PFSK-1 (cell line): ENCODE measurements around the gene HOXC4.

Experiments
- FOXP2 ChIP-seq: optimal IDR thresholded peaks from 2 replicates; pipeline ENCODE3; 2011; ENCODE audit warnings: borderline replicate concordance, control low read depth, inconsistent platforms; ENCODE audit not compliant: insufficient read depth; ENCODE audit errors: extremely low read length, extremely low read depth
- POLR2AphosphoS5 ChIP-seq: IDR thresholded peaks from 2 replicates; pipeline ENCODE4 v1.6.1; 2012; ENCODE audit warnings: low read depth, mild to moderate bottlenecking, control low read depth, low read length, moderate library complexity
- SIN3A ChIP-seq: IDR thresholded peaks from 2 replicates; pipeline ENCODE4 v1.6.1; 2012; ENCODE audit warnings: mild to moderate bottlenecking, low read length, moderate library complexity, borderline replicate concordance; ENCODE audit not compliant: insufficient read depth
- TAF1 ChIP-seq: IDR thresholded peaks from 2 replicates; pipeline ENCODE4 v1.6.1; 2012; ENCODE audit warnings: low read length, control low read depth, borderline replicate concordance; ENCODE audit not compliant: insufficient read depth
- TF ChIP-seq, protein P1 (sequence below), 2 experiments: IDR thresholded peaks; 2 replicates each; pipeline versions ENCODE4 v1.6.1 to v1.8.0; 2011 to 2012; ENCODE audit warnings: low read depth in 2 of 2, low read length in 2 of 2, control low read depth in 1 of 2, inconsistent platforms in 1 of 2, mild to moderate bottlenecking in 1 of 2, moderate library complexity in 1 of 2; ENCODE audit not compliant: insufficient read depth in 1 of 2

HOXC4 gene

DNA sequence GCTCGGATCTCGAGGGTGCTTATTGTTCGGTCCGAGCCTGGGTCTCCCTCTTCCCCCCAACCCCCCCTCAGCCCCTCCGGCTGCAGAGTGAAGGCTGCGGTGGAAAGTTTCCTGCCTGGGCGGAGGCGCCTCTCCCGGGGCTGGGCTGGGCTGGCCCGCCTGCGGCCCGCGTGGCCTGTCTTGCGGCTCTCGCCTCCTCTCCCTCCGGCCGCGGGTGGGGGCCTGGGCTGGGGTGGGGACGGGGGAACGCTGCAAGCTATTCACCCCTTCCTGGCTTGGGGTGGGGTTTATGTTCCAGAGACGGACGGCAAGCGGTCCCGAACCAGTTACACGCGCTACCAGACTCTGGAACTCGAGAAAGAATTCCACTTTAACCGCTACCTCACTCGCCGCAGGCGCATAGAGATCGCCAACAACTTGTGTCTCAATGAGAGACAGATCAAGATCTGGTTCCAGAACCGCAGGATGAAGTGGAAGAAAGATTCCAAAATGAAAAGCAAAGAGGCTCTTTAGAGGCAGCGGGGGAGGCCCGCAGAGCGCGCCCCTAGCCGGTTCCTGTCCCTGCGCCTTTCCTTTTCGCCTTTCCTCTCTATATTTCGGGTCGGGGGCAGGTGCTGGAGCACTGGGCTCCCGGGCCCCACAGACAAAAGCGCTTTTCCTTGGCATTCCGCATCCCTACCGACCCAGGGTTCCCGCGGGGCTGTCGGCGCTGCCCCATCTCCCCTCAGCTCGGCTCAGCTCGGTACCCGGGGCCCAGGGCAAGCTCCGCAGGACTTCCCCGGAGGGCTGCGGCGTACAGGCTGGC lies 19.5 kb upstream of the HOXC4 start:
- TF ChIP-seq, protein P1, sequence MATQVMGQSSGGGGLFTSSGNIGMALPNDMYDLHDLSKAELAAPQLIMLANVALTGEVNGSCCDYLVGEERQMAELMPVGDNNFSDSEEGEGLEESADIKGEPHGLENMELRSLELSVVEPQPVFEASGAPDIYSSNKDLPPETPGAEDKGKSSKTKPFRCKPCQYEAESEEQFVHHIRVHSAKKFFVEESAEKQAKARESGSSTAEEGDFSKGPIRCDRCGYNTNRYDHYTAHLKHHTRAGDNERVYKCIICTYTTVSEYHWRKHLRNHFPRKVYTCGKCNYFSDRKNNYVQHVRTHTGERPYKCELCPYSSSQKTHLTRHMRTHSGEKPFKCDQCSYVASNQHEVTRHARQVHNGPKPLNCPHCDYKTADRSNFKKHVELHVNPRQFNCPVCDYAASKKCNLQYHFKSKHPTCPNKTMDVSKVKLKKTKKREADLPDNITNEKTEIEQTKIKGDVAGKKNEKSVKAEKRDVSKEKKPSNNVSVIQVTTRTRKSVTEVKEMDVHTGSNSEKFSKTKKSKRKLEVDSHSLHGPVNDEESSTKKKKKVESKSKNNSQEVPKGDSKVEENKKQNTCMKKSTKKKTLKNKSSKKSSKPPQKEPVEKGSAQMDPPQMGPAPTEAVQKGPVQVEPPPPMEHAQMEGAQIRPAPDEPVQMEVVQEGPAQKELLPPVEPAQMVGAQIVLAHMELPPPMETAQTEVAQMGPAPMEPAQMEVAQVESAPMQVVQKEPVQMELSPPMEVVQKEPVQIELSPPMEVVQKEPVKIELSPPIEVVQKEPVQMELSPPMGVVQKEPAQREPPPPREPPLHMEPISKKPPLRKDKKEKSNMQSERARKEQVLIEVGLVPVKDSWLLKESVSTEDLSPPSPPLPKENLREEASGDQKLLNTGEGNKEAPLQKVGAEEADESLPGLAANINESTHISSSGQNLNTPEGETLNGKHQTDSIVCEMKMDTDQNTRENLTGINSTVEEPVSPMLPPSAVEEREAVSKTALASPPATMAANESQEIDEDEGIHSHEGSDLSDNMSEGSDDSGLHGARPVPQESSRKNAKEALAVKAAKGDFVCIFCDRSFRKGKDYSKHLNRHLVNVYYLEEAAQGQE (IDR thresholded peaks at IDR 0.05; ENCODE audit: insufficient read depth in 1 of 2, low read depth in 2 of 2, low read length in 2 of 2): no peak
- TF ChIP-seq TAF1 (no peak), POLR2AphosphoS5 (no peak), FOXP2 (no peak), SIN3A (no peak)

DNA sequence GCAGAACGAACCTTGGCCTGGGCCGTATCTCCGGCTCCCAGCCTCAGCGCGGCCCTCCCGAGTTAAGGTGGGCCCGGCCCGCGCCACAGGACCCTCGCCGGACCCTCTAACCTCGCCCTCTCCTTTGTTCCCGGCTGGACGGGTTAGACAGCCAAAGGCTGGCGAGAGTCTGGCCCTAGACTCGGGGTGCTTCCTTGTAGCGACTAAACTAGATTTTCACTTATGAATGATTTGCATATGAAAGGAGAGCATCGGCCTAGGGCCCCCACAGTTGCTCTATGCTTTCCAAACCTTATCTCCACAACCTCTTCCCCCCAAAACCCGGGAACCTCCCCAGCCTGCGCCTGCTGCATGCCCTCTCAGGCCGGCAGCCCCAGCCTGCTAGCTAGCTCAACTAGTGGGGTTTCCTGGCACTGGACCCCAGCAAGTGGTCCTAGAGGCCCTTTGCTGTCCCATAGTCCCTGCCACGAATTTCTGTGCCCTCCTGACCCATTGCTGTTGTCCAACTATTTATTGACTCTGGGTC lies 18.8 kb upstream of the HOXC4 start:
- TF ChIP-seq, protein P1 (IDR thresholded peaks at IDR 0.05; ENCODE audit: insufficient read depth in 1 of 2, low read depth in 2 of 2, low read length in 2 of 2): no peak
- TF ChIP-seq SIN3A (no peak), POLR2AphosphoS5 (no peak), FOXP2 (no peak), TAF1 (no peak)

DNA sequence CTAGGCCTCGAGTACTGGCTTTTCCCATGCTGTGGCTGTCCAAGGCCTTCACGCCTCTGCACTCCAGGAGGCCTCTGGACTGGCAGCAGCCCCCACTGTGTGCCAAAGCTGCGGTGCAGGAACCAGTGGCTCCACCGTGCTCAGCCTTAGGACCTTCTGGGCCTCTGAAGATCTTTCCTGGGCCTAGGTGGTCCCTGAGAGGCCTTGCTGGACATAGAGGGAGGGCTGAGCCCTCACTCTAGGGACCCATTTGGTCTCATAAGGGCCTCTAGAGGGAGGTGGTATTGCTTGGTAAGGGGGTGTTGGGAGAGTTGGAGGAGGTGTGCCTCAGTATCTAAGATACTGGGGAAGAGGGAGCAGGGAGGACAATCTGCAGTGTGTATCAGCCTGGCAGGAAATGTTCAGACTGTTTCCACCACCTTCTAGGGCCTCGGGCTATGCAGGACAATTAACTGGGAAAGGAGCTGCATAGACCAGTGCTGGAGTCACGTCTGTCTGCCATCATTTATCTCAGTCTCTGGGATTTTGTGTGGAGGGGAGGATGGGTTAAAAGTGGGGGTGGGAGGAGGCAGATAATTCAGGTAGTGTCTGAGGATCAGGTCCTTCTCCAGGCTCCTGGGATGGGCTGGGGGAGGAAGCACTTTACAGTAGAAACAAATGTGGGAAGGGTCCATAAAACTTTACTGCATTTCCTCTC lies 17.9 kb upstream of the HOXC4 start:
- TF ChIP-seq TAF1 (no peak), SIN3A (no peak), POLR2AphosphoS5 (no peak), FOXP2 (no peak)
- TF ChIP-seq, protein P1 (IDR thresholded peaks at IDR 0.05; ENCODE audit: insufficient read depth in 1 of 2, low read depth in 2 of 2, low read length in 2 of 2): no peak

DNA sequence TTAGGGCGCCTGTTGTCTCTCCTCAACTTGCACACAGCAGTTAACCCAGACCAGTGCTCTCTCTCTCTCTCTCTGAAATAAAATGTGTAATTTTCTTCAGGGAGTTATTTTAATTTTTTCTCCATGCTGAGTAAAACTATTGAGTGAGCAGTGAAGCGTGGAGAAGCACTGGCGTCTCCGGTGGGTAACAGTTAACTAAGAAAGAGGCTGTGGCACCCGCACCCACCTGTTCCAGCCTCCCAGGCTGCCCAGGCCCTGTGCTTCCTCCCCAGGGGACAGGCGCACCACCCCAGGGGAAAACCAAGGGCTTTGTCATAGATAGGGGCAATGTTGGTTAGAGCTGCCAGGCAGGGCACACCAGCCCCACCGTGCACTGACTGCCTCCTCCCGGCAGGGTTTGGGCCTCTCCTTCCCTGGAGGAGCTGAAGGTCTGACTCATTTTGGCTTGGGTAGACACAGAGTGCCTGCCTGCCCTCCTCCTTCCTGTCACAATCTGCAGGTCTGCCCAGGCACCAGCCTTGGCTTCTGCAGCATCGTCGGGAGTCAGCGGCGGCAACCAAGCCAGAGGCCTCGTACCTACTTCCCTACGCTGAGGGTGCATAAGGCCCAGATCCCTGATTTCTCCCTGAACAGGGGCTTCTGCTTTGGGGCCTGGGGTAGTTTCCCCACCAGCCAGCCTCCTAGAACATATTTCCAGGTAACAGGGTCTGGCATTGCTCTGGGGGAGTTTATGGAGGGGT lies 16.8 kb upstream of the HOXC4 start:
- TF ChIP-seq POLR2AphosphoS5: no peak

DNA sequence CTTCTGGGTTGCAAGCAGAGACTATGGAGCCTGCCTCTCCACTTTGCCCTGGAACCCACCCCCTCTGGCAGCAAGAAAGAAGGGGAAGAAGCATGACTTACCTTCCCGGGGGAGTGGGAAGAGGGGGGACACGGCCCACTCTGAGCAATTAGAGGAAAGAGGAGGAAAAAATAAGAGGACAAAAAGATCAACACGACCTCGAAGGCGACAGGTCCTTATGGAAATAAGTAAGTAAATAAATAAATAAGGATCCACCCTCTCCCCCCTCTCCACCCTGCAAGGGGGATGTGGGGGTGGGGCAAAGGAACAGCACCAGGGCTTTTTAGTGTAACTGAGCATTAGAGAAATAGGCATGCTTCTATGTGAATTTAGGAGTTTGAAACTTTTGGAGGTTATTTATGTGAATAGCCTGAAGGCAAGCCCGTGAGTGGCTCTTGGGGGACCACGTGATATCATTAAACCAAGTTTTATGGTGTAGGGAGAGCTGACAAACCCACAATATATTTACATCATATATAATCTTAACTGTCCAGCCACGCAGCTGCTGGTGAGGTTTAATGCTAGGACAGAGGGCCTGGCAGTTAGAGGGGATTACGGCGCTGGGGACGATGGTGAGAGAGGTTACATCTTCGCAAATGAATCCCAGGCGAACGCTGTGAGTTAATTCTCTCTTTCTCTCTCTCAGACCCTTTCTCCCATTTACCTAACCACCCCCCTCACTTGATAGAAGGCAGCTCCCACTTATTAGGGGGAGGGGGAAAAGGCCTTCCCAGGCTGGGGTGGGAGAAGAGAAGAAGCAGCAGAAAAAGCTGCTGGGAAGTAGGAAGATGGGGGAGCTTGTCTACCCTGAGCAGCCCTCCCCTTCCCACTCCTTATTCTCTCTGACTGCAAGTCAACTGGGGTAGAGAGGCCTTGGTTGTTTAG lies 16.0 kb upstream of the HOXC4 start:
- no peak for TF ChIP-seq TAF1
- TF ChIP-seq, protein P1 (IDR thresholded peaks at IDR 0.05; ENCODE audit: insufficient read depth in 1 of 2, low read depth in 2 of 2, low read length in 2 of 2): no peak
- no peak for TF ChIP-seq SIN3A
- no peak for TF ChIP-seq FOXP2
- no peak for TF ChIP-seq POLR2AphosphoS5
